Esophagus squamous epithelium (tissue), 5 donors: ENCODE data around the gene CLDN19. TPM values are rescaled to one million over a fixed set of nuclear protein-coding genes. Genes with fewer than 3 reads are reported as not detected.

Experiments
- DNase-seq: peaks from one replicate; lab custom pipeline; 2025; lab: John Stamatoyannopoulos, UW
- H3K27ac ChIP-seq, 4 donors: fragments of 200-600 bp; sonication (generic); one replicate each; pipeline ENCODE4 v1.5.1; 2016 to 2019; ENCODE audit warnings: mild to moderate bottlenecking in 1 of 4
- H3K27me3 ChIP-seq, 4 donors: fragments of 200-600 bp; sonication (generic); 1 replicate in 3 of 4; 2 replicates in 1 of 4; pipeline versions ENCODE4 v1.5.1 to v1.6.0; 2017 to 2021; ENCODE audit warnings: antibody characterized with exemption in 1 of 4
- H3K36me3 ChIP-seq, 3 donors: fragments of 200-600 bp; sonication (generic); one replicate each; pipeline ENCODE4 v1.5.1; 2016 to 2019
- H3K4me1 ChIP-seq, 3 donors: fragments of 200-600 bp; sonication (generic); one replicate each; pipeline ENCODE4 v1.5.1; 2017 to 2019
- H3K4me3 ChIP-seq, 4 donors: fragments of 200-600 bp; sonication (generic); 1 replicate in 3 of 4; 2 replicates in 1 of 4; pipeline ENCODE4 v1.5.1; 2016 to 2019; ENCODE audit warnings: mild to moderate bottlenecking in 2 of 4, moderate library complexity in 1 of 4
- H3K9me3 ChIP-seq, 3 donors: fragments of 200-600 bp; sonication (generic); one replicate each; pipeline ENCODE4 v1.5.1; 2016 to 2019
- POLR2A ChIP-seq, 4 donors: fragments of 450-650 bp; IDR thresholded peaks; one replicate each; pipeline ENCODE4 v1.6.1; 2017; ENCODE audit warnings: antibody characterized with exemption in 4 of 4, mild to moderate bottlenecking in 4 of 4, moderate library complexity in 3 of 4
- WGBS, 2 donors: methylation state at CpG; one replicate each; pipeline ENCODE4 v1.1.5; 2018; 5-methylcytosine and 5-hydroxymethylcytosine counted together
- intact Hi-C: fragments of 100-400 bp; cut with DNase I; formaldehyde crosslinking; loops from one replicate; pipeline ENCODE4 v1.15.0; 2022
- total RNA-seq, 4 donors: library from RNA; depleted of rRNA; stranded (reverse); fragments of >200 nt; gene quantifications; one replicate each; pipeline ENCODE4 v1.1.0, GENCODE V29; 2016
- TF ChIP-seq, protein P1 (sequence below), 6 experiments: fragments of 450-650 bp in 4 of 6; fragments of 200-600 bp in 2 of 6; sonication (generic) in 2 of 6; IDR thresholded peaks; one replicate each; pipeline ENCODE4 v1.5.1; 2016 to 2019; ENCODE audit warnings: antibody characterized with exemption in 6 of 6, mild to moderate bottlenecking in 4 of 6, moderate library complexity in 4 of 6
- donor health status: DM: yes; HTN: yes; CAD: no.

The CLDN19 gene
- total RNA-seq, 4 donors from 2014 or later, result 0.21 TPM; not detected in 3

DNA sequence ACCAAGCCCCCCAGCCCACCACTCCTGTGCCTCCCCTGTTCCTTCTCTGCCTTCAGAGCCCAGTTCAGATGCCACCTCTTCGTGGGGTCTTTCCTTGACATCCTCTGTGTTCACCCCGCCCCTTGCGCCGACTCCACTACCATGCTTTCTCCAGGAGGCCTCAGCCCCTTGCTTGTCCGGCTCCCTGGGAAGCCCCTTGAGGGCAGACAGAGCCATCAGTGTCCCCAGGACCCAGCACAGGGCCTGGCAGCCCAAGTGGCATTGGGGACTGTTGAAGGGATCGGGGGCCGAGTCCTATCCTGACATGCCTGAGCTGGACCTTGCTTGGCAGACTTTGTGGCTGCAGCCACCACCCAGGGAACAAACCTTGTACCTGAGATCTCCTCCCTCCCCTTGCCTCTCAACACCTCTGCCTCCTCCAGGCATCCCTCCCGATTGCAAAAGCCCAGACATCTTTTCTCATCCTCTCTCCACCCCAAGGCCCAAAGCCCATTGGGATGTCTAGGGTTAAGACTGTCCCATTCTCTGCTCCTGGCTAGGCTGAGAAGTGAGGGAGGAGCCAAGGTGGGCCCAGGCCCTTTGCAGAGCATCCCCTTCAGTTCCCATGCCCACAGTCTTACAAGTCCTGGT, 3.4 kb downstream of the CLDN19 start:
- DNase-seq, result no peak
- Histone ChIP-seq H3K36me3 (no peaks in the 10 kb centered on the region), H3K27ac (no peak overlapping the region), H3K4me1 (peaks cover 8 to 48% (median 28%) of the 10 kb centered on the region in 3 donors), H3K9me3 (no peaks in the 10 kb centered on the region), H3K27me3 (no peaks in the 10 kb centered on the region), H3K4me3 (no peak overlapping the region)
- TF ChIP-seq, protein P1, sequence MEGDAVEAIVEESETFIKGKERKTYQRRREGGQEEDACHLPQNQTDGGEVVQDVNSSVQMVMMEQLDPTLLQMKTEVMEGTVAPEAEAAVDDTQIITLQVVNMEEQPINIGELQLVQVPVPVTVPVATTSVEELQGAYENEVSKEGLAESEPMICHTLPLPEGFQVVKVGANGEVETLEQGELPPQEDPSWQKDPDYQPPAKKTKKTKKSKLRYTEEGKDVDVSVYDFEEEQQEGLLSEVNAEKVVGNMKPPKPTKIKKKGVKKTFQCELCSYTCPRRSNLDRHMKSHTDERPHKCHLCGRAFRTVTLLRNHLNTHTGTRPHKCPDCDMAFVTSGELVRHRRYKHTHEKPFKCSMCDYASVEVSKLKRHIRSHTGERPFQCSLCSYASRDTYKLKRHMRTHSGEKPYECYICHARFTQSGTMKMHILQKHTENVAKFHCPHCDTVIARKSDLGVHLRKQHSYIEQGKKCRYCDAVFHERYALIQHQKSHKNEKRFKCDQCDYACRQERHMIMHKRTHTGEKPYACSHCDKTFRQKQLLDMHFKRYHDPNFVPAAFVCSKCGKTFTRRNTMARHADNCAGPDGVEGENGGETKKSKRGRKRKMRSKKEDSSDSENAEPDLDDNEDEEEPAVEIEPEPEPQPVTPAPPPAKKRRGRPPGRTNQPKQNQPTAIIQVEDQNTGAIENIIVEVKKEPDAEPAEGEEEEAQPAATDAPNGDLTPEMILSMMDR (IDR thresholded peaks at IDR 0.05), result no peak
- no peak for TF ChIP-seq POLR2A (IDR thresholded peaks at IDR 0.05)
- intact Hi-C loops, result no loop called here
- 79 to 86% methylated on average over 2 to 7 of the region's 8 CpGs for WGBS, 2 donors

DNA sequence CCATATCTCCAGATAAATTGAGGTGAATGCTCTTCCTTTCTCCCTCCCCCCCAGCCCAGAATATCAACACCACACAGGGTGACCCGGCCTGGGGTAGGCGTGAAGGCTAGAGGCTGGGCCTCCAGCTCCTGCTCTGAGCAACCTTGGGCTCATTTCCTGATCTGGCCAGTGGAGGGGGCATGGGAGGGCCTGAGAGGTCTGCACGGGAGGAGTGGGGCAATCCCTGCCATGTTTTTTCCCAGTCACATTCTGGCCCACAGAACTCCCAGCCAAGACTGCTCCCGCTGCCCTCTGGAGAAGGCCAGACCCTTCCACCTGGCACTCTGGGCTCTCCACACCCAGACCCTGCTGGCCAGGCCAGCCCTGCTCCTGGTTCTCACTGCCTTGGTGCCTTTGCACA, 3.9 kb downstream of the CLDN19 start:
- Histone ChIP-seq H3K4me1 (peaks cover 8 to 42% (median 28%) of the 10 kb centered on the region in 3 donors), H3K4me3 (no peak overlapping the region), H3K9me3 (no peaks in the 10 kb centered on the region), H3K27me3 (no peaks in the 10 kb centered on the region), H3K36me3 (no peaks in the 10 kb centered on the region), H3K27ac (no peak overlapping the region)
- 62% methylated on average over 4 of the region's 4 CpGs; no CpG with 5 or more reads in 1 of the 2 donors for WGBS, 2 donors
- TF ChIP-seq, protein P1 (IDR thresholded peaks at IDR 0.05), result peak in 2 of 6 experiments; percentile 3 to 38
- TF ChIP-seq POLR2A (IDR thresholded peaks at IDR 0.05), result no peak
- no peak for DNase-seq
- intact Hi-C loops, result no loop called here

- intact Hi-C loops, result no loop called here
- 63 to 86% methylated on average over 2 of the region's 14 CpGs for WGBS, 2 donors
Observed at GRCh38 chr1:42735477-42736105, 4.4 kb downstream of the CLDN19 start.

GRCh38 chr1:42735056-42735455, 5.0 kb downstream of the CLDN19 start:
- DNase-seq, result no peak
- Histone ChIP-seq H3K27me3 (no peaks in the 10 kb centered on the region), H3K36me3 (no peaks in the 10 kb centered on the region), H3K4me3 (no peak overlapping the region), H3K9me3 (no peaks in the 10 kb centered on the region), H3K27ac (no peak overlapping the region), H3K4me1 (peaks cover 8 to 31% (median 25%) of the 10 kb centered on the region in 3 donors)
- TF ChIP-seq POLR2A (IDR thresholded peaks at IDR 0.05), result no peak
- TF ChIP-seq, protein P1 (IDR thresholded peaks at IDR 0.05), result no peak
- 77 to 81% methylated on average over 5 to 8 of the region's 11 CpGs for WGBS, 2 donors
- intact Hi-C loops, result no loop called here

More at GRCh38 chr1:42735477-42736105, 4.4 kb downstream of the CLDN19 start:
- no peak overlapping the region for H3K4me3 ChIP-seq
- H3K27ac ChIP-seq, result no peak overlapping the region
- no peaks in the 10 kb centered on the region for H3K9me3 ChIP-seq
- TF ChIP-seq, protein P1 (IDR thresholded peaks at IDR 0.05), result no peak
- TF ChIP-seq POLR2A (IDR thresholded peaks at IDR 0.05), result no peak
- H3K4me1 ChIP-seq, result peaks cover 8 to 37% (median 28%) of the 10 kb centered on the region in 3 donors
- H3K36me3 ChIP-seq, result no peaks in the 10 kb centered on the region
- DNase-seq, result no peak
- H3K27me3 ChIP-seq, result no peaks in the 10 kb centered on the region
